Stimulated activated CD4-positive, alpha-beta T cell treated with anti-CD3 and anti-CD28 coated beads, Interleukin-4, amount 100 ng/mL, for 48 hours (primary cell): Measurements from ENCODE around the gene MAP4.
"Not testable (repeated sequence)": the region's sequence is repeated elsewhere in the genome, so short reads cannot be mapped to it uniquely, and the experiment has no call there.

Experiments used
- DNase-seq, 2 donors: peaks; one replicate each; pipeline ENCODE4 v3.0.0-alpha.2; 2020; ENCODE audit warnings: low read depth in 2 of 2

The MAP4 gene

GRCh38 chr3:48015431-48016180 lies 610 bp downstream of the MAP4 start:
- no peak for DNase-seq

DNA sequence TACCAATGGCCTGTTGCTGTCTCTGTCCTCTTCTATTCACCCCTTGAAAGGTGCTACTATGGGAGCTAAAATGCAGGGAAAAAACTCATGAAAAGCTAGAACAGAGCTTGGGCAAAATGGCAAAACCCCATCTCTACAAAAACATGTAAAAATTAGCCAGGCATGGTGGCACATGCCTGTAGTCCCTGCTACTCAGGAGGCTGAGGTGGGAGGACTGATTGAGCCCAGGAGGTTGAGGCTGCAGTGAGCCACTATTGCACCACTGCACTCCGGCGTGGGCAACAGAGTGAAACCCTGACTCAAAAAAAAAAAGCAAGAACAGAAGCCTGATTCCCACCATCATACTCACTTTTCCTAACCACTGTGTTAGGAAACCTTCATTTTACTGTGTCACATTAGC lies 1.9 kb downstream of the MAP4 start:
- no peak for DNase-seq

- no peak for DNase-seq
These were observed 2.8 kb downstream of the MAP4 start for GRCh38 chr3:48013288-48013980.

GRCh38 chr3:48012659-48013058 lies 3.6 kb downstream of the MAP4 start:
- no peak for DNase-seq

- DNase-seq = not testable (repeated sequence)
These were observed 8.2 kb downstream of the MAP4 start for GRCh38 chr3:48008066-48008465.

GRCh38 chr3:48007361-48007760 lies 8.9 kb downstream of the MAP4 start:
- not testable (repeated sequence) for DNase-seq

GRCh38 chr3:48006794-48007193 lies 9.4 kb downstream of the MAP4 start:
- DNase-seq = not testable (repeated sequence)

- no peak for DNase-seq
These were observed 11.5 kb downstream of the MAP4 start for GRCh38 chr3:48004694-48005093.

DNA sequence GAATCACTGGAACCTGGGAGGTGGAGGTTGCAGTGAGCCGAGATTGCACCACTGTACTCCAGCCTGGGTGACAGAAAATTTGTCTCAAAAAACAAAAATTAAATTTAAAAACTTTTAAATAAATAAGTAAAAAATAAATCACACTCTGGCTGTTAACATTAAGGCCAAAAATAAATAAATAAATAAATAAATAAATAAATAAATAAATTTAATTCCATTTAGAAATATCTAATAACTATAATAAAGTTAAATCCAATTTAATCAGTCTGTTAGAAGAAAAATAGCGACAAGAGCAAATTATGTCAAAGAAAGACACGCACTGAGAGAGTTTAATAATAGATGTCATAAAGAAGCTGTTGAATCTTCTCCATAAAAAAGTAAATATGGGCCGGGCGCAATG lies 13.4 kb downstream of the MAP4 start:
- no peak for DNase-seq

DNA sequence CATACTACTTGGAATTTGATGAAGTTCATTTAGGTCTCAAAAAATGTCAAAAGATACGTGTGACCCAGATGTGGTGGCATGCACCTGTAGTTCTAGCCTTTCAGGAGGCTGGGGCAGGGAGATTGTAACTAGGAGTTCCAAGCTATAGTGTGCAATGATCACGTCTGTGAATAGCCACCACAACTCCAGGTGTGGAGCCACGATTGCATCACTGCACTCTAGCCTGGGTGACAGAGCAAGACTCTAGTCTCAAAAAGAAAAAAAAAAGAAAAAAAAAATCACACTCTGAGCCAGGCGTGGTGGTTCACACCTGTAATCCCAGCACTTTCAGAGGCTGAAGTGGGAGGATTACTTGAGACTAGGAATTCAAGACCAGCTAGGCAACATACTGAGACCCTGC lies 14.2 kb downstream of the MAP4 start:
- DNase-seq = no peak

DNA sequence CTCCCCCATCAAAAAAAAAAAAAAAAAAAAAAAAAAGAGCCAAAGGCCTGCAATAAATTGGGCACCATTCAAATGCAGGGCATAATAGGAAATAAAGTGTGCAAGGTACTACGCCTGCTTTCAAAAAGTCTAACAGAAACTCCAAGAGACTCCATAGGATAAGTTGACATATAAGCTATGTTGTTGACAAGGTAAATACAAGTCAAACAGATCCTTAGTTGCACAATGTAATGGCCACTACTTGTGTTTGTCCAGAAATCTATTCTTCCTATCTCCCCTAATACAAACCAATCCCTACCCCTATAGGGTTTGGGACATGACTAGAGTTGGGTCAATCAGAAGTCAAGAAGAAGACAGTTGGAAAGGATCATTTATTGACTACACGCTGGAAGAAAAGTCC lies 16.0 kb downstream of the MAP4 start:
- no peak for DNase-seq

GRCh38 chr3:47996440-47996839 lies 19.8 kb downstream of the MAP4 start:
- no peak for DNase-seq

DNA sequence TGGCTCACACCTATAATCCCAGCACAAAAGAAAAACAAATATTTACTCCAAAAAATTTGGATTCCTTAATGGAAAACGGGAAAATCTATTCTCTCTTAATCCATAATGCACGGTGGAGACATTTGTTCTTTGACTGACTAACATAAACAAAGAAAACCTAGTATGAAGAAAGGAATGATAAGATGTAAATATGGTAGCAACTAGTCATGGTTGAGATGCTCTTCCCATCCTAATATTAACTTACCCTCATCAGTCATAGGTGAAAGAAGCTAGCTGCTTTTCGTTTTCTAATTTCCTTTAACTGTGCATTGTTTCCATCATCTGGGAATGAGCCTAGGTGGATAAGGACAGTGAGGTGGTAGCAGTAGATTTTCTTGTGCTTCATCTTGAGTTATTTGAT lies 22.0 kb downstream of the MAP4 start:
- DNase-seq = no peak

DNA sequence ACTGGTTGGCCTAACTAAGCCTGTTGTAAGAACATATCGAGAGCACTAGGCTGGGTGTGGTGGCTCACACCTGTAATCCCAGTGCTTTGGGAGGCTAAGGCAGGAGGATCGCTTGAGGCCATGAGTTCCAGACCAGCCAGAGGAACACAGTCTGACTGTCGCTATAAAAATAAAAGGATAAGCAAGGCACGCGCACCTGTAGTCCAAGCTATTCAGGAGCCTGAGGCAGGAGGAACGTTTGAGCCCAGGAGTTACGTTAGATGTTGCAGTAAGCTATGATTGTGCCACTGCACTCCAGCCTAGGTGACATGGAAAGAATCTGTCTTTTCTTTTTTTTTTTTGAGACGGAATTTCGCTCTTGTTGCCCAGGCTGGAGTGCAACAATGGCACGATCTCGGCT lies 24.9 kb downstream of the MAP4 start:
- no peak for DNase-seq

DNA sequence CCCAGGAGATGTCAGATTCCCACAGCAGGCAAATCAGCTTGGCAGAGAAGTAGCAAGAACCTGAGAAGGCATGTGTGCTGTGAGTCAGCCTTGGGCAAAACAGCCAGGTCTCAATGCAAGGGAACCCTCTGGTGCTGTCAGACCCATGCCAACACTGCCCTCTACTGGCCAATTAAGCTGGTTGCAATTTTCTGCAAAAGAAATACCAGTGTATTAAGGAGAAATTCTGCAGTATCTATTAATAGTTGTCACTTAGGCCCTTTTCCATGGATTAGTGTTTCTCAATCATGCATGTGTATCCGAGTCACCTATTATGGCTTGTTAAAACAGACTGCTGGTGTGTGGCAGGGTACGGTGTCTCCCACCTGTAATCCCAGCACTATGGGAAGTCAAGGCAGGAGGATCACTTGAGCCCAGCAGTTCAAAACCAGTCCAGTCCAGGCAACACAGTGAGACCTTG lies 26.2 kb downstream of the MAP4 start:
- peak; percentile 42 to 50 for DNase-seq

- no peak for DNase-seq
These were observed 30.8 kb downstream of the MAP4 start for GRCh38 chr3:47985381-47985780.

GRCh38 chr3:47984075-47984728 lies 32.0 kb downstream of the MAP4 start:
- no peak for DNase-seq

DNA sequence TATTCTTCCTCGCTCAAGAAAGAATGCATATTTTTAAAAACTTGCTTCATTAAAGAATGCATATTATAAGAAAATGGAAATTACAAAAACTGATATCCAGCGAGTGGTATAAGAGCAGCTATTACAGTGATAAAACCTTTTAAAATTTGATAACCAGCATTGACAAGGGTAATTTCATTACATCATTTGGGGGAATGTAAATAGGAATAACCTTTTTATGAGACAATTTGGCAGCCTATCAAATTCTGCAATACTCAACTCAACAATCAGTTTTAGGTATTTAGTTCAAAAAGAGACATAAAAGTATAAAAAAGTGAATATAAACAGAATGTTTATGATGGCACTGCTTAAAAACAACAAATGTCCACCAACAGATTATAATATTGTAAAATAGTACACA lies 35.4 kb downstream of the MAP4 start:
- DNase-seq = no peak

- DNase-seq = no peak
These were observed 37.1 kb downstream of the MAP4 start for GRCh38 chr3:47979070-47979469.

- DNase-seq = no peak
These were observed 37.8 kb downstream of the MAP4 start for GRCh38 chr3:47978386-47978785.

- no peak for DNase-seq
These were observed 40.0 kb downstream of the MAP4 start for GRCh38 chr3:47976135-47976732.

DNA sequence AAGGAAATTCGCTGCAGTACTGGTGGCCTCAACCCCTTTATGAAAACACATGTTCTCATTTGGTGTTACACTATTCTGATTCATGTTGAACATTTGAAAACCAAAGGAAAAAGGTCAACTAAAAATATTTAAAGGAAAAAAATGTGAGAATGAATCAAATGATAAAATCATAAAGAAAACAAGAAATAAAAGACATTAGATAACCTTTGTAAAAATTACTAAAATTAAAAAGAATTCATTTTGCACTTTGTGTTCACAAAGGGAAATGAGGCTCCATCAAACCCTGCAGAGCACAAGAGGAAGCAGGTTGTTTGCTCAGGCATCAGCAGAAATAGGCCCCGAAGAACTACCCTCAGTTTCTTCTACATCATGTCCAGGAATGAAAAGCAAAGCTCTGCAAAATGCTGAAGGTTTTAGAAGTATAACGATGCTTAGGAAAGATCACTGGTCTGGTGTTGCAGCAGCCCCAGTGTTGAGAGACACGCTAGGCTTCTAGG lies 41.2 kb downstream of the MAP4 start:
- DNase-seq = no peak
